ENCODE data around the gene SPRY2.
"Not testable (repeated sequence)": the region's sequence is repeated elsewhere in the genome, so short reads cannot be mapped to it uniquely, and the experiment has no call there.

Gene SPRY2, protein sequence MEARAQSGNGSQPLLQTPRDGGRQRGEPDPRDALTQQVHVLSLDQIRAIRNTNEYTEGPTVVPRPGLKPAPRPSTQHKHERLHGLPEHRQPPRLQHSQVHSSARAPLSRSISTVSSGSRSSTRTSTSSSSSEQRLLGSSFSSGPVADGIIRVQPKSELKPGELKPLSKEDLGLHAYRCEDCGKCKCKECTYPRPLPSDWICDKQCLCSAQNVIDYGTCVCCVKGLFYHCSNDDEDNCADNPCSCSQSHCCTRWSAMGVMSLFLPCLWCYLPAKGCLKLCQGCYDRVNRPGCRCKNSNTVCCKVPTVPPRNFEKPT

DNA sequence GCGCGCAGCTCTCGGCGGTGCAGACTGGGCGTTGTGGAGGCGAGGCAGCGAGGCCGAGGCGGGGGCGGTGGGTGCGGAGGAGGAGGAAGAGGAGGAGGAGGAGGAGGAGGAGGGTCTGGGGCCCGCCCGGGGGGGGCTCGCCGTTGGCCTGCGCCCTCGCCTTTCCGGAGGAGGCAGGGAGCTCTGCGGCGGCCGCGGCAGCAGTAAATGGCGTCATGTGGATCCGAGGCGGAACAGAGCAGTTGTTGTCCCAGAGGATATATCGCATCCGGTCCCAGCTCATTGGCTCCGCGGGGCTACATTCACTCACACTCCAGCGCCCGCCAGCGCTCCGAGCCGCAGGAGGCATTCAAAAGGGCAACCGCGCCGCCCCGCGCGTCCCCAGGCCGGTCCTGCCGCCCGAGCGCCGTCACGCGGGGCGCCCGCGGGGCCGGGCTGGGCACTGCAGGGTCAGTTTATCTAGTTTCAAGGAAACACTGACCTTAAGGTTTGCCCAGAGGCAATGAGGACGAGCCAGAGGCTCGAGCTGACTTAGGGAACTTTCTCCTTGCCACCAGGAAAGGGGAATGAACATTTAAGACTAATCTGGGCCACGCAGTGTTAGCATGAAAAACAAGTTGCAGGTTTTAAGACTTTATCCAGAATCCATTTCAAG lies at the start of gene SPRY2:
TSS of gene SPRY2 (minus strand) at position 26 of the 655 bp plus-strand sequence. CDS start 3,421 bp downstream, outside the sequence.
- DNase-seq, result peak; percentile 84

DNA sequence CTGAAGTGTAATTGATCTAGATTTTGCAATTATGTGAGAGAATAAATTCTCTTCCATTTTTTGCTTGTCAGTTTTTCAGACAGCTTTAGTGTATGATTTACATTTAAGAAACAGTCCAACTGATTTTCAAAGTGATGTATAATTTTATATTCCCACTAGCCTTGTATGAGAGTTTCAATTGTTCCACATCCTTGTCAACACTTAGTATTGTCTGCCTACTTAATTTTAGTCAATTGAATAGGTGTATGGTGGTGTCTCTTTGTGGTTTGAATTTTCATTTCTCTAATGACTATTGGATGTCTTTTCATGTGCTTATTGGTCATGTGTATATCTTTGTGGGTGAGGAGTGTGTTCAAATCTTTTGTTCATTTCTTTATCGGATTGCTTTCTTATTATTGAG lies 49.4 kb upstream of the SPRY2 start:
- DNase-seq, result no peak

DNA sequence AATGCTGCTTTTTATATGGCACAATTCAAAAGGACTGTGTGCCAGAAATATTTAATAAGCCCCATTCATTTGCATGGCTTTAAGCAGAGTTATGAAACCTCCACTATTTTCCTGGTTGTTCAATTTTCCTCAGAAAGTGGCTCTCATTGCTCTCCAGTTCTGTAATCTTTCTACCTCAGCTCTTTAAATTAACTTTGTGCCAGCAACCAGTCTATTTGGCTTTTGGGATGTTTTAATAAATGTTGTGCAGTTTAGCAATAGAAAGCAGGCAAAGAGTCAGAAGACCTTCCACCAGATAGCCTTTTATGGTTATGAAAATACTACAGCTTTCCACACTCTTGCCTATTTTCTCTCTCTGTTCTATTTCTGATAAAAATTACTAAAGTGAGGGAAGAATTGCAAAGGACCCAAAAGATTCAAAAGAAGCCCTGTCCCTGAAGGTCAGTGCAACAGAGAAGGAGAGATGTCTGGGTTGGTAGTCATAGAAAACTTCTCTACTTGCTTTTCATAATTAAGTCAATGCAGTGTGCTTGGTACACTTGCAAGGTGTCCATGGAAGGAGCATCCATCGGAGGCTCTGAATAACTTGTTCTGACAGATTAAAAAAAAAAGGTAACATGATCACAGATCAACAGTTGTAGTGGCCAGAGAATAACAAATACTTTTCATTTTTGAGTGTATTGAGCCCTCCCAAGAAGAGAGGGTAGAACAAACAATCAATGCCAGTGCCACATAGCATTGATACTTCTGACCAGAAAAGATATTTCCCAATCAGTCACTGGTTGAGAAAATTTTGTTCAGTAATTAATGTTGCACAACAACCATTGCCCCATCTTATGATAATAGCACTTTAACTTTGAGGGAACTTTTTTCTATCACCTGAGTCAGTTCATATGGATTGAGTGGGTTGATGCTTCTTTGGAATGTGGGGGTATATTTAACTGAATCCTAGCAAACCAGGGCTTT lies 48.4 kb upstream of the SPRY2 start:
- DNase-seq, result no peak

DNA sequence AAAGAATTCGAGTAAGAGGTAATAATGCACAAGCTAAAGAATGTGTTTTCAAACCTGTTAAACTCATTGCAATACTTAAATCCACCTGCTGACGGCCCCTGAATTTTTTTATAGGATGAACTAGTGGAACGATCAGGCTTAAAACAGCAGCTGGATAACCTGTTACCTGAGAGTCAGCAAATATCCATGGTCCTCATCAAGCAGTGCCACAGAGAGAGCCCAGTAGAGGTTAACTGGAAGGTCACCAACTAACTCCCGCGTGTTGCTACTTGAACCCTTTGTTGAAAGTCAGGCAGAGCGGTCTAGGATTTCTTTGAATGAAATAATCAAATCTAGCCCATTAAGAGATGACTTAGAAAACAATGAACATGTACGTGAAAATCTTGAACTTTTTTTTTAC lies 47.6 kb upstream of the SPRY2 start:
- DNase-seq, result no peak

DNA sequence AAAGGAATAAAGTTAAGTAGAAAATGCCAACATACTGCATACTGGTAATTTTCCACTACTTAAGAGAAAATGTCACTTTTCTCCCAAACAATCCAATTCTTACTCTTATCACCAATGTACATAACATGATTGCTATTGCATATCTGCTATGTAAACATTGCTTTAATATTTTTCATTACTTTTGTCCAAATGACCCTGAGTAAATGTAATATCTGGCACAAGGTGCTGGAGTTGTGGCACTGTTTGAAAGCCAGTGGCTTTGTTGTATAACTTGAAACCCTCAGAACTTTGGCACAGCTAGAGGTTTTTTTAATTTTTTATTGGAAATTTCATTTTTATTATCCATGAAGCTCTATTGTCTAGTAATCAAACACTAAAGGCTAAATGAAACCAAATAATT lies 45.7 kb upstream of the SPRY2 start:
- DNase-seq, result no peak

DNA sequence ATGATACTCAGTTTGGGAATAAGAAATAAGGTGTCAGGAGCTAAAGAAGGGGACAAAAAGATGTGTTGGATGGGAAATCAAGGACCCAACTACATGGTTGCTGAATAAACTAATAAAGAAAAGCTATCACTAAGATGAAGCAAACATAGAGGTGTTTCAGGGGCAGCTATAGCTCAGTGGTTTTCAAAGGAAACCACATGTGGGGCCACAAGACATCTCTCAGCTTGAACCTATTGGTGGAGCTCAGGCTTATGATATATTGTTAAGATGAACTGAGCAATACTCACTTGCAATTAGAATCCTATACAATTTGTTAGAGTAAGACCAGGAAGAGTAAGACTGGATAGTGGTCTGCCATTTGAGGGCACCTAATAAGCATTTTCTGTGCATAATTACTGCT lies 45.1 kb upstream of the SPRY2 start:
- DNase-seq, result no peak

DNA sequence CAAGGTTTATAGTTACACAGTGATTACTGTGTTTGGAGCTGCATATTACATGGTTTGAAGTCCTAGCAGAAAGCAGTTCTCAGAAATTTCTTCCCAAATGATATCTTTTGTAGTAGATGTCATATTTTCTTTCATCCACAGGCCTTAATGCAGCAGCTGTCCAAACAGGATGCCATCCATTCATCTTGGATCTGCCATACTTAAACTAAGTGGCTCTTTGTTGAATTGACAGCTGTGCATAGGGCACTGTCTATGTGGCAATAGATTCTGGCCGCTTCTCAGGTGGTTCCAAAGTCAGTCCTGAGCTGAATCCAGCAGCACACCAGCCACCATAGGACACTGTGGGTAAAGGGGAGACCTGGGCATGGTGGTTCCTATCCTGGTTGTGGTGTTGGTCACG lies 41.6 kb upstream of the SPRY2 start:
- DNase-seq, result peak; percentile 88

DNA sequence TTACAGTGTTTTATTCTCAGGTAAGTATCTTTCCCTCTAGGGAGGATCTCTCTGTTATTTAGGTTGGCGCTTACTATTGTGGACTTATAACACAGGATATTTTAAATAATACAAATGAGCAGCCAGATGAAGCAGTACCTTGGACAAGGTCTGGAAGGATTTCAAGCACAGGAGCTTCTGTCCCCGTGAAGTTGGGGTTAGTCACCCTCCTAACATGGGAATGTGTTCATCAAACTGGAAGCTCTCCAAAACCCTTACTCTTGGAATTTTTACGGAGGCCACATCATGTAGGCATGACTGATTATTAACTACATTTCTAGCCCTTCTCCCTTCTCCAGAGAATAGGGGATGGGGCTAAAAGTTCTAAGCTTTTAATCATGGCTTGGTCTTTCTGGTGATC lies 38.3 kb upstream of the SPRY2 start:
- no peak for DNase-seq

DNA sequence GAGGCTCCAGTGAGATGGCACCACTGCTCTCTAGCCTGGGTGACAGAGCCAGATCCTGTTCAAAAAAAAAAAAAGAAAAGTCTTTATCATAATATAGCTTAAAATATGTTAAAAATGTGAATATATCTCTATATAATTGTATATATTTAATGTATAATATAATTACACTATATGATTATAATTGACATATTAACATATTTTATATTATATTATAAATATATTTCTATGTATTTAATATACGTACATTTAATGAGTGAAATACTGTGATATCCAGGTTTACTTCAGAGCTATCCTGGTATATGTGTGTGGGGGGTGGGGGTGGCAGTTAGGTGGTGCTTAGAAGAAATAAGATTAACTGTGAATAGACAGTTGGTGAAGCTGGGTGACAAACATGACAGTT lies 35.6 kb upstream of the SPRY2 start:
- DNase-seq, result no peak

DNA sequence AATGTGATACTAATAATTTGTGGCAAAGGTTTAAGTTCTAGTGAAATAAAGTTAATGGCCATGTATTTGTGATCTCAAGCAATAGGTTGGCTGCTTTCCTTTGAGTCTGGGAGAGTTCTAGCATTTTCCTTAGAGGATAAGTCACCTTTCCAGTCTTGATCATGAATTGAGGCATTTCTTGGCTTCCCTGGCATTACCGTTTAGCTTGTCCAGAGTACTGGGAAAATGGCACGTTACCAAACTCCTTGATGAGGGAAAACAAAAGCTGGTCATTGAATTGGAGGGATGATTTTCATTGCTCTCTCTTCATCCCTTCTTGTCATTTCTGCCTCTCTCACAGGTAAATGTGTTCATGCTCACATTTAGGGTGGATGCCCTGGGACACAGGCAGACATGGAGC lies 34.0 kb upstream of the SPRY2 start:
- no peak for DNase-seq

DNA sequence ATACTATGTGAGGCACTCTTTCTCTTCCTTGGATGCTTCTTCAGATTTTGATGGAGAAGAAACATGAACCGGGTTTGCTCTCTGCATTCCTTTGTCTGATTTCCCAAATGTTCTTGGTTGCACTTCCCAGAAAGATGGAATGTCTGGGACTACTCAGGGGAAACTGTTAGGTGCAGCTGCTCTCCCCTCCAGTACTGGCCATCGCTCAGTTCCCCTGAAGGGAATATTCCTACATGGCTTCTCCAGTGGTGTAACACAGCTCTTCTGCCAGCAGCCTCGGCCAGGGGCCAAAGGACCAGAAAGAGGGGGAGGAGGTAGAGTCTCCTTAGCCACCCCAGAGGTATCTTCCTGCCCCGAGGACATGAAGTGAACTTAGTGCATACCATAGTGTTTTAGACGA lies 33.5 kb upstream of the SPRY2 start:
- DNase-seq, result no peak

DNA sequence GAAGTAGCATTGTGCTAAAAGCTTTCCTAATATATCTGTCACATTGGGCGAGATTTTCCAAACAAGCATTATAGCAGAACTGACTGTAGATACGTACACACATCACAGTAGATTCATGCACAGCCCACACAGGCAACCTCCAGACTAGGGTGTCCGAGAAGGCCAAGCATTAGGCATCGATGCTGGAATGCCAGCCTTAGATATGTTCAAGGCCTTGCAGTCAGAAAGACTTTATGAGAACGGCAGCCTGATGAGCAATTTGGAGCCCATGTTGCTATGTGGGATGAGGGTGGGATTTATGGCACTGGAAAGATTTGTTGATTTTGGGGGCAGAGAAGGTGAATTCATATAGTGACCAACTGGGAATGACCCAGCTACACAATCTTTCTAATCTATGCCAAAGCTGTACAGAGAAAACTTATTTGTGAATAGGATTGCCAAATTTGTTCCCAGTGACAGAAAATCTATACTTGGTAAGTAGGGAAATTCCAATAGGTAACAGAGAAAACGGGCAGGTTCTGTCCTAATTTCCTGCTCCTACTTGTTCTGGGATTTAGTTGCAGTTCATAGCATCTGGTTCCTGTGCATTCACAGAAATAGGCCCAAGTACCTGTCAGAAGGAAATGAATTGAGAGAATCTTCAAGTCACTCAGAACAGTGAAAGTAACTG lies 31.0 kb upstream of the SPRY2 start:
- no peak for DNase-seq

DNA sequence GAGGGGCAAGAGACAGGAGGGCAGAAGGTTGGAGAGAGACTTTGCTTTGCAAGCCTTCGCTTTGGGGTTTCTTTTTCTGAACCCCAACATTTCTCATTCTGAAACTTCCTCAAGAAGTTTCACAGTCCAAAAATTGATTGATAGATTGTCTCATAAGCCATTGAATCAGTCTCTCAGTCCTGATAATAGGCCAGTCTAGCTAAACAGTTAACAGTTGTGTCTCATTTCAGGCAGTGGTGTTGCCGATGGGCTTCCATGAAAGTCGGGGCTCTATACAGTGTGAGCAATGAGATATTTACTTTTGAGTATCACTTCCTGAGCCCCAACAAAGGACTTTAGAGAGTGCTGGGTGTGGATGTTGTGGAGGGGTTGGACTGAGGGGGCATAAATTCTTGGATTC lies 26.5 kb upstream of the SPRY2 start:
- DNase-seq, result no peak

DNA sequence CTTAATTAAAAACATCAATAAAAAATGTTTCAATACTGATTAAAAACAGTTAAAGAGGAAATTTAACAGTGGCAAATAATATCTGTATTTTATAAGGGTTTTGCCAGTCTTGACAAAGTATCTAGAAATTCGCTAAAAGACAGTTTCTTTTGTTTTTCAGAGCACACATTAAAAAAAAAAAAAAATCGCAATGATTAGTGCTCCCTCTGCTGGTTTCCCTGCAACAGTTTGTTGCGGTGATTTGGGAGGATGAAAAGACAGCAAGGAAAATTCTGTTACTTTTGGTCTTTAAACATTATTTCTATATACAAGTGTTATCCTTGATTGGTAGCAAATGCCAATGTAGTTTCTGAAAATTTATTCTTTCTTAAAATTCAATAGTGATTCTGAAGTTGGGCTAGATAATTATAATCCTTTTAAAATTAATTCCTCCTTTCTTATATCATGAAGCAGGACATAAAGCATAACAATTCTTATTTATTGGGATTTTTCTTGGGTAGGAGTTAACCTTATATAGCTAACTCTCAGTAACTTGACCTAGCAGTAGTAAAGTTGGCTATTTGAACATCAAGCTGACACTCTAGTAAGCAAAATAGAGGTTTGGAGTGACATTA lies 23.1 kb upstream of the SPRY2 start:
- DNase-seq, result peak; percentile 10

DNA sequence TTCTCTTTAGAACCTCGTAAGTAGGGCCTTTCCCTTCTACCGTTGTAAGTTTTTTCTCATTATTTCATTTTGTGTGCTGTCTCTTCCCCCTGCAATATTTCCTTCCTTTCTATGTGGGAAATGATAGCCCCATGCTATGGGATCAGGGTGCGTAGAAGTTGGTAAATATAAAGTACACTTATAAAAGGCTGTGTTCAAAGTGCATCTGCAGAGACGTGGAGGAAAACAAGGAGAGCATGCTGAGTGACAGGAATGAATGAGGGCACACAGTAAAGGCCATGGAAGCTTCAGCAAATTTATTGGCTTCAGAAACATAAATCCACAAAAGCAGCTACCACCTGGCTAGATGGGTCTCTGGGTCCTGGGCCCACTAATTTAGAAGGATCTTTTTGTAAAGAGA lies 21.6 kb upstream of the SPRY2 start:
- no peak for DNase-seq

DNA sequence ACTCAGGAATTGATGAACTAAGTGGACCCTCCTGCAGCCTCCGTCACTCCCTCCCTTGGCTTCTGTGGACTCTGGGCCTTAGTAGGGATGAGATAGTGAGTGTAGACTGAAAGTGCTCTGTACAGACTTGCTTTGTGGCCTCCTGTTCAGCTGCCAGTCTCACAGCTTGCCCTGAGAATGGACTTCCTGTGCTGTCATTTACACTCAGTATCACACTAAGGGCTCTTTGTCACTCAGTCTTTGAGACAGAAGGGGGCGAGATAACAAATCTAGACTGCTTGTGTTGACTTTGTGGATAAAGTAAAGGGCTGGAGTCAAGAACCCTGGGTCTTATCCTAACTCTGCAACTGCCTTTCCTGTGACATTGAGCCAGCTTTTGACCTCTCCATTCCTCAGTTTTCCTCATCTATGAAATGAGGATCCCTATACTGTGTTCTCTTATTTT lies 21.0 kb upstream of the SPRY2 start:
- DNase-seq, result no peak

DNA sequence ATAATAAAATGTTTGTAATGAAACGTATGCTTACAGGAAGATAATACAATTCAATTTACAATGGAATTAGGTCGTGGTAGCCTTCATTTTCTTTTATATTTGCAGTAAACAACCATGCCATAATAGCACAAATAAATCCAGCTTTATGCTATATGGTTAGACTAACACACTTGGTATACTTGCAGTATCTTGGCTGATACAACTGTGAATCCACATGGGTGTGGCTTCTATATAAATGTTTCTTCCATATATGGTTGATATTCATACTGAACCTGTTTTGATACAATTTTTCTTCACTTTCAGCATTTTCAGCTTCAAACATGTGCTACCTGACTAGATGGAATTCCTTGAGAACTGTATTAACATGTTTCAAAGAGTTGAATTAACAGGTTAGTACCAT lies 20.4 kb upstream of the SPRY2 start:
- DNase-seq, result no peak

DNA sequence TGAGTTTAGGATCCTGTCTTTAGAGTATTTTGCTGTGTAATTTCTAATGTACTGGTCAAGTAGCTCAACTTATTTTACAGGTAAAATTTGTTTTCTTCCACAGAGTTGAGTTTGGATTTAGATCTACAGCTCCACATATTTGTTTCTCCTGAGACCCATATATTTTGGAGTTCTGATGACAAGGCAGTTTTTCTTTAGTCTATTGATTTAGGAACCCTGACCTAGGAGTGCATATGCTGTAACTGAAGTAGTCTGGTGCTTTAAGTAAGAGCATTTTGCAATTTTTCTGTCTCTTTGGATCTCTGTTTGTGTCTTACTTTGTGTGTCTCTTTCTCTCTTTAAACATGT lies 19.5 kb upstream of the SPRY2 start:
- no peak for DNase-seq

DNA sequence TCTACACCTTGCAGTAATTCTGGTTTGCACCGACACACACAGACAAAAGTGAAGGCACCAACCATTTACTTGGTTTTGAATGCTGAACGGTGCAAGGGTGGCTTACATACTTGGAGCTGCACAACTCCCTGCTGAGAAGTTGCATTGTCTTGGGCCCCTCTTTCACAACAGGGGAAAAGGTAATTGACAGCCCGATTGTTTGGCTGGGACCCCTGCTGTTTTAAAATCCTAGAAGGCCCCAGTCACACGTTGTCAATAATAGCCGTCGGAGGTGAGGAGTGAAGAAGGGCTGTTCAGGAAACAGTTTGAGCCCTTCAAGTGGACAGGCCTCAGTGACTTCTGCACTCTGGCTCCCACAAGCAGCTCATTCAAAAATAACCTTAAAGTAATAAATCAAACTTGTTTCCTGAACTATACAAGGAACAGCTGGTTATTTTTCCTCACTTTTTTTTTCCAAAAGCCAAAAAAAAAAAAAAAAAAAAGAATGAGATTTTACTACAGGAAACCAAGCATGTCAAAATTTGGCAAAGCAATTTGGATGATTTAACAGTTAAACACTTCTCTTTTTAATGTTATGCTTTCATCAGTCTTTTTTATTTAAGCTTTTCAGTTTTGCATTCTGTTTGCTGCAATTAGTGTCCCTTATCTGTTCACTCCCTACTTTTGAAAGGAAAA lies 19.0 kb upstream of the SPRY2 start:
- peak; percentile 22 for DNase-seq

DNA sequence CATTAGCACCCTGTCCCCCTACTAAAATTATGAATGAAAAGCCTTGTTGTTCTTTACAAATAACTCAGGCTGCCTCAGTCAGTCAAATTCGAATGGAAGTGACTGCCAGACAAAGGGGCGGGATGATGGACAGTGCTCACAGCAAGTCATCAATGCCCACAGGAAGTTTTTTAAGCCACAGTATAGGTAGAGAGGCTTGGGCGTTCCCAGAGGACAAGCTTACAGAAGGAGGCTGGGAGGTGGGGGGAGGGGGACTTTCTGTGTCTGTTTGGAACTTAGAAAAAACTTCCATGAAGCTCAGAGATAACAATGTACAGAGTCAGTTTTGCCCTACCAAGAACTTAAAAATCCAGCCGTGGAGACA lies 18.5 kb upstream of the SPRY2 start:
- no peak for DNase-seq

DNA sequence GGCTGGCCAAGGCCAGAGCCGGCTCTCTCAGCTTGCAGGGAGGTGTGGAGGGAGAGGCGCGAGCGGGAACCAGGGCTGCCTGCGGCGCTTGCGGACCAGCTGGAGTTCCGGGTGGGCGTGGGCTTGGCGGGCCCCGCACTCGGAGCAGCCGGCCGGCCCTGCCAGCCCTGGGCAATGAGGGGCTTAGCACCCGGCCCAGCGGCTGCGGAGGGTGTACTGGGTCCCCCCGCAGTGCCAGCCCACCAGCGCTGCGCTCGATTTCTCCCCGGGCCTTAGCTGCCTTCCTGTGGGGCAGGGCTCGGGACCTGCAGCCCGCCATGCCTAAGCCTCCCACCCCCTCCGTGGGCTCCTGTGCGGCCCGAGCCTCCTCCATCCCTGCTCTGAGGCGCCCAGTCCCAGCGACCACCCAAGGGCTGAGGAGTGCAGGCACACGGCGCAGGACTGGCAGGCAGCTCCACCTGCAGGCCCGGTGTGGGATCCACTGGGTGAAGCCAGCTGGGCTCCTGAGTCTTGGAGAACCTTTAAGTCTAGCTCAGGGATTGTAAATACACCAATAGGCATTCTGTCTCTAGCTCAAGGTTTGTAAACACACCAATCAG lies 14.7 kb upstream of the SPRY2 start:
- not testable (repeated sequence) for DNase-seq

DNA sequence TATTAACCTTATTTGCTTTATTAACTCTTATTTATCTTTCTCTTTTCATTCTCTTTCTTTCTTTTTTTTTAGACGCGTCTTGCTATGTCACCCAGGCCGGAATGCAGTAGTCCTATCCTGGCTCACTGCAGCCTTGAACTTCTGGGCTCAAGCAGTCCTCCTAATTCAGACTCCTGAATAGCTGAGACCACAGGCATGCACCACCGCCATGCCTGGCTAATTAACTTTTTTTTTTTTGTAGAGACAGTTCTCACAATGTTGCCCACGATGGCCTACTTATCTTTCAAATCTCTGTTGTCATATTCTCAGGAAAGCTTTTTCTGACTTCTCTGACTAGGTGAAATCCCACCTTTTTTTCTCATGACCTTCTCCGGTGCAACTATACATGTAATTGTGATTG lies 7.8 kb upstream of the SPRY2 start:
- no peak for DNase-seq
